Measurements from ENCODE around the gene STOX2. TPM values are rescaled to one million over a fixed set of nuclear protein-coding genes. Genes with fewer than 3 reads are reported as not detected.

STOX2 gene
- polyA plus RNA-seq, 4 donors, result 0.27 to 2.7 (median 2.0) TPM; not detected in 1

GRCh38 chr4:184000457-184001396 lies 95.6 kb downstream of the STOX2 start:
- H3K9me3 ChIP-seq (ENCODE audit: control insufficient read depth in 2 of 2, insufficient read depth in 1 of 2, low read depth in 1 of 2, low read length in 1 of 2), result peaks cover 0 to 5% of the 10 kb centered on the region in 2 donors
- FAIRE-seq (no peak), DNase-seq (no peak)
- H3K36me3 ChIP-seq (ENCODE audit: control insufficient read depth in 3 of 3, insufficient read depth in 2 of 3, low read depth in 1 of 3, low read length in 3 of 3), result peaks cover 0 to 2% (median 0%) of the 10 kb centered on the region in 3 donors
- no peaks in the 10 kb centered on the region for H3K4me1 ChIP-seq (ENCODE audit: control insufficient read depth in 3 of 3, insufficient read depth in 2 of 3, low read depth in 1 of 3, low read length in 2 of 3)
- H3K27me3 ChIP-seq (ENCODE audit: control insufficient read depth in 3 of 3, insufficient read depth in 3 of 3, low read length in 3 of 3), result peaks cover 0 to under 1% (median 0%) of the 10 kb centered on the region in 3 donors
- H3K4me3 ChIP-seq (ENCODE audit: low read depth in 1 of 3, low read length in 3 of 3), result no peak overlapping the region
- 85 to 88% (median 86%) methylated on average over 26 of the region's 26 CpGs for WGBS, 3 donors
- H3K27ac ChIP-seq (ENCODE audit: low read depth in 1 of 3, low read length in 2 of 3), result no peak overlapping the region

GRCh38 chr4:184003433-184003832 lies 98.3 kb downstream of the STOX2 start:
- Histone ChIP-seq H3K36me3 (ENCODE audit: control insufficient read depth in 3 of 3, insufficient read depth in 2 of 3, low read depth in 1 of 3, low read length in 3 of 3) (peaks cover 0 to 2% (median 0%) of the 10 kb centered on the region in 3 donors), H3K9me3 (ENCODE audit: control insufficient read depth in 2 of 2, insufficient read depth in 1 of 2, low read depth in 1 of 2, low read length in 1 of 2) (peaks cover 0 to 10% of the 10 kb centered on the region in 2 donors), H3K27ac (ENCODE audit: low read depth in 1 of 3, low read length in 2 of 3) (no peak overlapping the region), H3K4me3 (ENCODE audit: low read depth in 1 of 3, low read length in 3 of 3) (no peak overlapping the region), H3K27me3 (ENCODE audit: control insufficient read depth in 3 of 3, insufficient read depth in 3 of 3, low read length in 3 of 3) (no peaks in the 10 kb centered on the region), H3K4me1 (ENCODE audit: control insufficient read depth in 3 of 3, insufficient read depth in 2 of 3, low read depth in 1 of 3, low read length in 2 of 3) (no peaks in the 10 kb centered on the region)
- 91 to 97% (median 96%) methylated on average over 4 of the region's 4 CpGs for WGBS, 3 donors
- FAIRE-seq, result no peak
- no peak for DNase-seq

DNA sequence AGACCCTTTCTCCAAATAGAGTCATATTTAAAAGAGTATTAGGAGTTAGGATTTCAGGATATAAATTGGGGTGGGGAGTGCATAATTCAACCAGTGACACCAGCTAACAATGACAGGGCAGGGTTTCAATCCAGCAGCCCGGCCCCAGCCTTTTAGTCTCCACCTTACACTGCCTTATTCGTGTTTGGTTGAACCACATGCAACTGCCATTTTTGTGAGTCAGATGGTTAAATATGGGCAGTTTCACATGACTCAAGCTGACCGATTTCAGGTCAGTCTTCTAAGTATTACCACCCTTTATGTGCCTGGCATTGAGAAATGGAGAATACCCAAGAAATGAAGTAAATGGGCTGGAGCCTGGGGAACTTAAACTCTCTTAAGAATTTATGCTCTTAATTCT lies 102.8 kb downstream of the STOX2 start:
- H3K36me3 ChIP-seq (ENCODE audit: control insufficient read depth in 3 of 3, insufficient read depth in 2 of 3, low read depth in 1 of 3, low read length in 3 of 3), result peaks cover 0 to 9% (median 0%) of the 10 kb centered on the region in 3 donors
- H3K4me3 ChIP-seq (ENCODE audit: low read depth in 1 of 3, low read length in 3 of 3), result no peak overlapping the region
- H3K27me3 ChIP-seq (ENCODE audit: control insufficient read depth in 3 of 3, insufficient read depth in 3 of 3, low read length in 3 of 3), result no peaks in the 10 kb centered on the region
- no peak overlapping the region for H3K27ac ChIP-seq (ENCODE audit: low read depth in 1 of 3, low read length in 2 of 3)
- peaks cover 0 to 6% (median 2%) of the 10 kb centered on the region in 3 donors for H3K4me1 ChIP-seq (ENCODE audit: control insufficient read depth in 3 of 3, insufficient read depth in 2 of 3, low read depth in 1 of 3, low read length in 2 of 3)
- 83 to 87% (median 85%) methylated on average over 3 of the region's 3 CpGs for whole genome bisulfite sequencing, 3 donors
- DNase-seq (no peak), FAIRE-seq (no peak)
- H3K9me3 ChIP-seq (ENCODE audit: control insufficient read depth in 2 of 2, insufficient read depth in 1 of 2, low read depth in 1 of 2, low read length in 1 of 2), result peaks cover 0 to 16% of the 10 kb centered on the region in 2 donors

DNA sequence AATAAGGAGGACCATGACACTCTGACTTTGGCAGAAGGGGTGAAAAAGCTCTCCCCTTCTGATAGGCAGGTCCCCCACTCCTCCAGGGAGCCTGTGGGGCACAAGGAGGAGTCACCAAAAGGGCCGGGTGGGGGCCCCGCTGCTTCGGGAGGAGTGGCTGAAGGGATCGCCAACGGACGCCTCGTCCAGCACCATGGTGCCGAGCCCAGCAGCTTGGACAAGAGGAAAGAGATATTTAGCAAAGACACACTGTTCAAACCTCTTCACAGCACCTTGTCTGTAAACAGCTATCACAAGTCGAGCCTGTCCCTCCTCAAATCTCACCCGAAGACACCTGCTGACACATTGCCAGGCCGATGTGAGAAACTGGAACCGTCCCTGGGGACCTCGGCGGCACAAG lies 105.6 kb downstream of the STOX2 start:
- peaks cover 0 to 9% (median 0%) of the 10 kb centered on the region in 3 donors for H3K36me3 ChIP-seq (ENCODE audit: control insufficient read depth in 3 of 3, insufficient read depth in 2 of 3, low read depth in 1 of 3, low read length in 3 of 3)
- DNase-seq, result no peak
- peaks cover 0 to 6% (median 2%) of the 10 kb centered on the region in 3 donors for H3K4me1 ChIP-seq (ENCODE audit: control insufficient read depth in 3 of 3, insufficient read depth in 2 of 3, low read depth in 1 of 3, low read length in 2 of 3)
- no peak overlapping the region for H3K4me3 ChIP-seq (ENCODE audit: low read depth in 1 of 3, low read length in 3 of 3)
- no peak overlapping the region for H3K27ac ChIP-seq (ENCODE audit: low read depth in 1 of 3, low read length in 2 of 3)
- H3K9me3 ChIP-seq (ENCODE audit: control insufficient read depth in 2 of 2, insufficient read depth in 1 of 2, low read depth in 1 of 2, low read length in 1 of 2), result peaks cover 0 to 16% of the 10 kb centered on the region in 2 donors
- FAIRE-seq, result no peak
- whole genome bisulfite sequencing, 3 donors, result 93 to 96% (median 95%) methylated on average over 13 to 14 of the region's 14 CpGs
- no peaks in the 10 kb centered on the region for H3K27me3 ChIP-seq (ENCODE audit: control insufficient read depth in 3 of 3, insufficient read depth in 3 of 3, low read length in 3 of 3)

DNA sequence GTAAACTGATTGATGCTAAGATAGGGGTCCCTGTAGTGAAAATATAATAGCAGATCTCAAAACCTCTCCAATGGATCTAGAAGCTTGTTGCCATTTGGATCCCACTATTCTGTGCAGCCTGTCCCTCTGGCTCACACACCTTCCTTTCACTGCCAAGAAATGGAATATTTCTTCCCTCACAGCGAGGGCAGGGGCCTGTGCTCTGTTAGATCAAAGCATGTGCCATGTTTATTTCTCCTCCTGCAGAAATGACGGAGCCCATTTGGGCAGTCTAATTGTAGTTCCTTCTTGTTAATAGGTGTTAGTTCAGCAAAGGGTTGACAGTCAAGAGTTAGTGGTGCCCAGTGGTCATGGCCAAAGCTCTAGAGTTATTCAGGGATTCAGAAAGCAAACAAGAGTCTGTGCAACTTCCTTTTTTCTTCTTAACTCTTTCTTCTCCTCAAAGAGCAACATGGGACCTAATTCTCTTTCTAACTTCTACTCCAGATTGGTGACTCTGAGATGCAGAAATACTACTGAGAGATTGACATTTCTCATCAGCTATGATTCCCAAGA lies 106.8 kb downstream of the STOX2 start:
- peaks cover 0 to 6% (median 2%) of the 10 kb centered on the region in 3 donors for H3K4me1 ChIP-seq (ENCODE audit: control insufficient read depth in 3 of 3, insufficient read depth in 2 of 3, low read depth in 1 of 3, low read length in 2 of 3)
- 62 to 84% (median 75%) methylated on average over 2 of the region's 2 CpGs for WGBS, 3 donors
- no peak overlapping the region for H3K4me3 ChIP-seq (ENCODE audit: low read depth in 1 of 3, low read length in 3 of 3)
- no peaks in the 10 kb centered on the region for H3K27me3 ChIP-seq (ENCODE audit: control insufficient read depth in 3 of 3, insufficient read depth in 3 of 3, low read length in 3 of 3)
- H3K27ac ChIP-seq (ENCODE audit: low read depth in 1 of 3, low read length in 2 of 3), result no peak overlapping the region
- peaks cover 0 to 9% (median 0%) of the 10 kb centered on the region in 3 donors for H3K36me3 ChIP-seq (ENCODE audit: control insufficient read depth in 3 of 3, insufficient read depth in 2 of 3, low read depth in 1 of 3, low read length in 3 of 3)
- DNase-seq (no peak), FAIRE-seq (no peak)
- H3K9me3 ChIP-seq (ENCODE audit: control insufficient read depth in 2 of 2, insufficient read depth in 1 of 2, low read depth in 1 of 2, low read length in 1 of 2), result peaks cover 0 to 16% of the 10 kb centered on the region in 2 donors

- no peak overlapping the region for H3K27ac ChIP-seq (ENCODE audit: low read depth in 1 of 3, low read length in 2 of 3)
- H3K9me3 ChIP-seq (ENCODE audit: control insufficient read depth in 2 of 2, insufficient read depth in 1 of 2, low read depth in 1 of 2, low read length in 1 of 2), result peaks cover 0 to 11% of the 10 kb centered on the region in 2 donors
- FAIRE-seq, result no peak
- peaks cover 0 to 9% (median 0%) of the 10 kb centered on the region in 3 donors for H3K36me3 ChIP-seq (ENCODE audit: control insufficient read depth in 3 of 3, insufficient read depth in 2 of 3, low read depth in 1 of 3, low read length in 3 of 3)
- WGBS, 3 donors, result 20 to 31% (median 24%) methylated on average over 3 of the region's 3 CpGs
- no peak overlapping the region for H3K4me3 ChIP-seq (ENCODE audit: low read depth in 1 of 3, low read length in 3 of 3)
- peaks cover 0 to 6% (median 2%) of the 10 kb centered on the region in 3 donors for H3K4me1 ChIP-seq (ENCODE audit: control insufficient read depth in 3 of 3, insufficient read depth in 2 of 3, low read depth in 1 of 3, low read length in 2 of 3)
- H3K27me3 ChIP-seq (ENCODE audit: control insufficient read depth in 3 of 3, insufficient read depth in 3 of 3, low read length in 3 of 3), result no peaks in the 10 kb centered on the region
- peak in 1 of 2 donors; percentile 75 for DNase-seq
These were observed 107.8 kb downstream of the STOX2 start for GRCh38 chr4:184012937-184013336.

GRCh38 chr4:184014301-184014700 lies 109.2 kb downstream of the STOX2 start:
- H3K27me3 ChIP-seq (ENCODE audit: control insufficient read depth in 3 of 3, insufficient read depth in 3 of 3, low read length in 3 of 3), result no peaks in the 10 kb centered on the region
- H3K36me3 ChIP-seq (ENCODE audit: control insufficient read depth in 3 of 3, insufficient read depth in 2 of 3, low read depth in 1 of 3, low read length in 3 of 3), result peaks cover 0 to 9% (median 0%) of the 10 kb centered on the region in 3 donors
- no peak for FAIRE-seq
- H3K27ac ChIP-seq (ENCODE audit: low read depth in 1 of 3, low read length in 2 of 3), result no peak overlapping the region
- H3K9me3 ChIP-seq (ENCODE audit: control insufficient read depth in 2 of 2, insufficient read depth in 1 of 2, low read depth in 1 of 2, low read length in 1 of 2), result peaks cover 0 to 11% of the 10 kb centered on the region in 2 donors
- no peak overlapping the region for H3K4me3 ChIP-seq (ENCODE audit: low read depth in 1 of 3, low read length in 3 of 3)
- 80 to 94% (median 89%) methylated on average over 6 of the region's 6 CpGs for WGBS, 3 donors
- peaks cover 0 to 6% (median 2%) of the 10 kb centered on the region in 3 donors for H3K4me1 ChIP-seq (ENCODE audit: control insufficient read depth in 3 of 3, insufficient read depth in 2 of 3, low read depth in 1 of 3, low read length in 2 of 3)
- DNase-seq, result no peak

DNA sequence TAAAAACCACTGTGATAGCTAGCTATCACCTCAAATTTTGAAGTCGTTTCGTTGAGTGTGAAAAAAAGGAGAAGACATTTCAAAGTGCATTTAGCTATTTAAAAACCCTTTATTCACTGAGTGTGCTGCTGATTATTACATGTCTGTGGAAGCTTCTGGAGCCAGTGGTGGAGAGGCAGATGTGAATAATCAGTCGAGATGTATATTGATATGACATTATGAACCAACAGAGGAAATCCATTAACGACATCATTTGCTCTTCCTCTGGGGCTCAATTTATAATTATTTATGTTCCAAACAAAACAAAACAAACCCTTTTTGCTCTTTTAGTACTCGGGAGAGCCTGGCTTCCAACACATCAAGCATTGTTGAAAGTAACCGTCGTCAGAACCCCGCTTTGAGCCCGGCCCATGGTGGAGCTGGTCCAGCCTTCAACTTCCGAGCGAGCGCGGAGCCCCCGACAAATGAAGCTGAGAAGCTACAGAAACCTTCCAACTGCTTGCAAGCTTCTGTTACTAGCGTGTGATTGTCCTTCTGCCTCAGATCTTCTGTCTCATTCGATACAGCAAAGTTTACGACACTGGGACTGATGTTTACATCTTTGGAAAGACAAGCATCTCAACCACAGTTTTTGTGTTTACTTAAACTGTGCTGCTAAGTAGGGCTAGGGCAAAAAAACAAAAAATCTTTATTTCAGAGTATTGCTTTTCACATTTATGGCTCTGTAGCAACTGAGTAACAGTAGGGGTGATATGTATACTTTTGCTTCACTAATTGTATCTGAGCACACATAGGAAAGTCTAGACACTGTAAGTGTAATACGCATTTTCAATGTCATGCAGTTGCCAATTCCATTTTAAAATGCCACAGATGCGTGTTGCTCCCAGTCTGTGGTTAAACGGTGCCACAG lies 111.9 kb downstream of the STOX2 start:
- peak overlapping the region in 2 of 3 donors; percentile 3 to 61 for H3K27ac ChIP-seq (ENCODE audit: low read depth in 1 of 3, low read length in 2 of 3)
- peaks cover 0 to 6% (median 0%) of the 10 kb centered on the region in 3 donors for H3K4me1 ChIP-seq (ENCODE audit: control insufficient read depth in 3 of 3, insufficient read depth in 2 of 3, low read depth in 1 of 3, low read length in 2 of 3)
- H3K27me3 ChIP-seq (ENCODE audit: control insufficient read depth in 3 of 3, insufficient read depth in 3 of 3, low read length in 3 of 3), result no peaks in the 10 kb centered on the region
- no peaks in the 10 kb centered on the region for H3K36me3 ChIP-seq (ENCODE audit: control insufficient read depth in 3 of 3, insufficient read depth in 2 of 3, low read depth in 1 of 3, low read length in 3 of 3)
- DNase-seq, result peak; percentile 6 to 44
- FAIRE-seq, result no peak
- no peaks in the 10 kb centered on the region for H3K9me3 ChIP-seq (ENCODE audit: control insufficient read depth in 2 of 2, insufficient read depth in 1 of 2, low read depth in 1 of 2, low read length in 1 of 2)
- 67 to 89% (median 80%) methylated on average over 20 of the region's 20 CpGs for WGBS, 3 donors
- no peak overlapping the region for H3K4me3 ChIP-seq (ENCODE audit: low read depth in 1 of 3, low read length in 3 of 3)

All from small intestine (tissue), 7 donors.